GM19455 (cell line): ENCODE data around the gene C10orf71.

ENCODE experiments used
- ATAC-seq: cut with Tn5 transposase; IDR thresholded peaks from one replicate; pipeline ENCODE4 v1.9.1; 2021; ENCODE audit not compliant: unreplicated experiment

Gene C10orf71, protein sequence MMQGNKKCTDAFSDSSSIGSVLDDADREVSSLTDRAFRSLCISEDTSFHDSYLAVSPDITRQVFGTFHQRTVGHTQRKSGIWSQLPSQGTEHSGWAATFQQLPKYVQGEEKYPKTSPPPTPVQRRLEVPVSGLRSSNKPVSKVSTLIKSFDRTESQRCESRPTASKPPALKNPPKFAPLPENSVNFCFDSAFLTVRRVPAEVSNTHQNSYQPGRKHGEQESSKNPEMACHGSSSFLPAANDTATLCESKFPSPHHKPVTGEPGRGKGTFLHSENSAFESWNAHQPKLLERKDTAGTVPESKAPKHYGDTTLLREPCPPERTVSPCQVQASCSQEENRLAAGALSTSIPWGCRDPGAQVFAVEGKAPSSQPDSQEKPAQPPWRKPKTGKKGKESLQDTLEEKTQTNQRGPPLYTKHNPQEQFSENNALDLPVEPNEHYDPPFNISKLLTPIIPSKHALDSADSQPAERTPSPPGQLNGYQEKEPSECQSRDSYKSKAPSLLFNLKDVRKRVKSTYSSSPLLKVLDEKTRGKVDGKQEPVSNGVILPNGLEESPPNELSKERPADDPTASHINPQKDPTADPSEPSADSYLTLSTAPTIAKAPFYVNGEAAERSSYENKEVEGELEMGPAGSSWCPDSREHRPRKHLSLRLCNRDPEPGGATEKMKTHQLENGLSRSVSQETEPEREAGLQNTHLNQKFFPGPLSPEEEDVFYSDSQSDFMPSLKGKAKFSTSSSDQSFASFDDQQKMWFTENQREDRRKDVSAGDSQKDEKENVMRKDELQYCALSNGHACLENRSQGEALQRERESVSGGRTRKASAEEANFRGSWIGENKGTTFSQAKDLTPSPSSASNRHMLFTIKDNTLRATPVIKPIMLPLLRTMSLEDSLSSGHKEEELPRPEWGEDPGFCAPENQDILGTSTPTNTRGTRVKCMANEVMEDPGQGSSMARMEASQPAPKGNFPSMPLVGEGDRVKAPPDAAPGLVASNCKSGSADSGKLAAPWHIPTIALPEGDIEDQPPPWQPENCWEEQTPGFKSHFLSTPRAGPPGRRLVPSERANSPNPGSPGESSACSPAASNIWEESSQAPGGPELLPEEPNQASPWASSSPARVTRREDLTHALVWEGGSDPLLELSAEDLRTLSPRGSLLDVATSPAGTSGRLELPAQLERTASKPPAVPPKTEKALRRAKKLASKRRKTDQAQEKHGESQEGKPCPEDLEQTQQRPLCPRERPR (N-terminal part only)

DNA sequence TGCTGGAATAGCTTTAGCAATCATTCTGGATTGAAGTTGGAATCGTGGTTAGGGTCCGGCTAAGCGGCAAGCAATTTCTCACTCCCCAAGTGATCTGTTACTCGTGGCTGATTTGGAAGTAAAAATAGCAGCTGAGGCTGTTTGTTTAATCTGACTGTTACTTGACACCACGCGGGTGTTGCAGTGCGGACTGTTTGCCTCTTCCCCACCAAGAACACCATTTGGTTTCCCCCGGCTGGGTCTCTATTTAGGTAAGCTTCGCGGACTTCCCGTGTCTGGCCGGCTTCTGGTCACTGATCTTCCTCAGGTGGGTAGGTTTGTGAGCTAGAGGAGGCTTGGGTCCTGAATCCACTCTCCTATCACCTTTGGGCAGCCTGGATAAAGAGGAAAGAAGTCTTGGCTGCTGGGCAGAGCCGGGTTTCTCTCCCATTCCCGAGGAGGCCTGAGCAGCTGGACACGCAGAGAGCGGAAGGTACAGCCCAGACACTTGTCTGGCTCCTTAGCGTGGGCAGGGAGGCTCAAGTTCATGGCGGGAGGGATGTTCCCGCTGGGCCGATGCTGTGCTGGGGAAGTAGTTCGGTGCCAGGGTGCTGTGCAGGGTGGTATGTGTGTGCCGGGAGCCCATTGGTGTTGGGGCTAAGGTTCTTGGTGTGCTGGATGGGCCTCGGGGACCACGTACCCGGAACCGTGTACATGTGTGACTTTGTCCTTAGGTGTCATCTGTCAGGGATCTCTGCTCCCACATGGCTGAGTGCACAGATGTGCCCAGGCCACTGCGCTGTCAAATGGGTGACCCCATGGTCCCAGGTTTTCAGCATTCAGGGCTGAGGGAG is at the start of gene C10orf71:
TSS of gene C10orf71 (plus strand) at position 188 of the 833 bp plus-strand sequence. CDS start 23,376 bp downstream, outside the sequence.
- no peak for ATAC-seq

DNA sequence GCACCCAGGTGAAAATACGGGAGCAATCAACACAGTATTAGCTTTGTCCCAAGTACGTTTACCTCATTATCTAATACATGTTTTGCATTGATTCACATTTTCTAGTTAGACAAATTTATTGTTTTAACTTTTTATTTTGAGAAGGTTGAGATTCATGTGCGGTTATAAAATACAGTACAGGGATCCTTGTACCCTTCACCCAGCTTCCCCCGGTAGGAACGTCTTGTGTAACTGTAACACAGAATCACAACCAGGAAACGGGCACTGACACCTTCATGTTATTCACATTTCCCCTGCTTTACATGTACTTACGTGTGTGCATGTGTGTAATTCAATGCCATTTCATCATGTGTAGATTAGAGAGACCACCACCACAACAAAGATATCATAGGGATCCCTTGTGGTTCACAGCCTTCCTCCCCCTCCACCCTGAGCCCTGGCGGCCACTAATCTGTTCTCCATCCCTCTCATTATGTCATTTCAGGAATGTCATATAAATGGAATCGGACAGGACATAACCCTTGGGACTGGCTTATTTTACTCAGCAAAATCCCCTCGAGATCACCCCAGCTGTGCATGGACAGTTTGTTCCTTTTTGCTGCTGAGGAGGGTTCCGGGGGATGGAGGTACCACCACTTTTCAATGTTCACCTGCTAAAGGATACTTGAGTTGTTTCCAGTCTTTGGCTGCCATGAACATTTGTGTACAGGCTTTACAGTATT is 46.5 kb upstream of the C10orf71 start:
- no peak for ATAC-seq

DNA sequence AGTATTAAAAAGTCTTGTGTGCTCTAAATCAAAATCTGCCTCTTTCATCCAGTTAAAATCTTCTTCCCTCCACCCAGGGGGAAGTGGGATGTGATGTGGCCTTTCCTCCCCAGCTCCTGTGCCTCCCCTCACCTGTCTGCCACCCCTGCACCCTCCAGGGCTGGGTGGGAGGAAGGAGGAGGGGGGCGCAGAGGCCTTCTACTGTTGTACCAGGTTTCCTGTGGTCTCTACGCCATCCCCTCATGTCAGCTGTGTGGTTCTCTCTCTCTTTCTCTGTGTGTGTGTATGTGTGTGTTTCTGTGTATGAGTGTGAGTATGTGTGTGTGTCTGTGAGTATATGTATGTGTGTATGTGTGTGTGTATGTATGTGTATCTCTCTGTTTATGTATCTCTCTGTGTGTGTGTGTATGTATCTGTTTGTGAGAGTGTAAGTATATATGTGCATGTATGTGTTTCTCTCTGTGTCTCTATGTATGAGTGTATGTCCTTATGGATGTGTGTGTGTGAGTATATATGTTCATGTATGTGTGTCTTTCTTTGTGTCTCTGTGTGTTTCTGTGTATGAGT is 45.5 kb upstream of the C10orf71 start:
- no peak for ATAC-seq

DNA sequence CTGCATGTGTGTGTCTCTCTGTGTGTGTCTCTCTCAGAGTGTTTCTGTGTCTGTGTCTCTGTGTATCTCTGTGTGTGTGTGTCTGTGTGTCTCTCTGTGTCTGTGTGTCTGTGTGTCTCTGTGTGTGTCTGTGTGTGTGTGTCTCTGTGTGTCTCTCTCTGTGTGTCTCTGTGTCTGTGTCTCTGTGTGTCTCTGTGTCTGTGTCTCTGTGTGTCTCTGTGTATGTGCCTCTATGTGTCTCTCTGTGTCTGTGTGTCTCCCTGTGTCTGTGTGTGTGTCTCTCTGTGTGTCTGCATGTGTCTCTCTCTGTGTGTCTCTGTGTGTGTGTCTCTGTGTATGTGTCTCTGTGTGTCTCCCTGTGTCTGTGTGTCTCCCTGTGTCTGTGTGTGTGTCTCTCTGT is 44.8 kb upstream of the C10orf71 start:
- no peak for ATAC-seq

DNA sequence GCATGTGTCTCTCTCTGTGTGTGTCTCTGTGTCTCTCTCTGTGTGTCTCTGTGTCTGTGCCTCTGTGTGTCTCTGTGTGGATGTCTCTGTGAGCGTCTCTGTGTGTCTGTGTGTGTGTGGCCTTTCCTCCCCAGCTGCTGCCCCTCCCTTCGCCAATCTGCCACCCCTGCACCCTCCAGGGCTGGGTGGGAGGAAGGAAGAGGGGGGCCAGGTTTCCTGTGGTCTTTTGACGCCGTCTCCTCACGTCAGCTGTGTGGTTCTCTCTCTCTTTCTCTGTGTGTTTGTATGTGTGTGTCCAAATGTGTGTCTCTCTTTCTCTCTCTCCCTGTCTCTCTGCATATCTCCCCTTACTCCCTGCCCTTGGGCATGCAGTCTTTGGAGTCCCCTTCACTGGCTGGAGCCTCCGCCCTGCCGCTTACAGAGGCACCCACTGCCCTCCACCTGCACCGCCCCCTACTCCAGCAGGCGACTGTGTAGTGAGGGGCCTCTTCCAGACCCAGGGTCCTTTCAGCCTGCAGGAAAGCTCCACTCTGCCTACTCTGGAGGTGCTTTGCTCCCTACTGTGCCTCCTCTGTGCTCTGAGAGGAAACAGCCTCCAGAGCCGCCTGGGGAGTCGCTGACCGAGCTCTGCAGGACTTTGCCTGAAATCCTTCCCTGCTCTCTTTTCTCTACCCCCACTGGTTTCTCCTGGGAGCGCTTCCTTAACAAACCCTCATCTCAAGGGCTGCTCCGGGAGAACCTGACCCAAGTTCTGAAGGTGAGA is 44.2 kb upstream of the C10orf71 start:
- no peak for ATAC-seq

DNA sequence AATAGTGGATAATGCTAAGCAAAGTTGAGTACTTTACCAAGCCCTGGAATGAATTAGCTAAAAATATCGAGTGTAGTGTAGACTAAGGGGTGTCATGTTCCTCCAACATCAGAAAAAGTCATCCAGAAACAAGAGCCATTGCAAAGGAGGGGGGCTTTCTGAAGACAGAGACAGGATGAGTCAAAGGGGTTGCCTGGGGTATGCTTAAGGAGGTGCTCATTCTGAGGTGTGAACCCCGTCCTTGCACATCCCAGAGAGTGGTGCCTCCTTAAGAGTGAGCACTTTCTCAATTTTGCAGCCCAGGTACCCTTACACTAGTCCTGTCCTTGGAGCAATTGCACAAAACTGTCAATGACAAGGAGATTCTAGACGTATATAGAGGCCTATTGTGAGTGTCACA is 43.1 kb upstream of the C10orf71 start:
- no peak for ATAC-seq

DNA sequence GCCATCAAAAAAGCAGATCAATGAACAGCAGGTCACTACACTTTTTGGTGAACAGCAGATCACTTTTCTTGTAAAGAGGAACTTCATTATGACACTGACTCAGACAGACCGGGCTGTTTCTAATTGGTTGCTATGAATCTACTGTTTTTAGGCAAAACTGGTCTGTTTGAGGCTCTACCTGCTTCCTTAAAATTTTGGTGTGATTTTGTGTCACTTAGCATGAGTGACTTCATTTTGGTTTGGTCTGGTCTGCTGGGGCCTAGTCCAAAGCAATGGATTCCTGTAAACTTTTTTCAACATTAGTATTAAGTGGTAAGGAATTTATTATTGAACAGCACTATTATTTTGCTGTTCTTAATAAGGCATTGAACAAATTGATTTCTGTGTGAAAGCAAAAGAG is 41.8 kb upstream of the C10orf71 start:
- ATAC-seq: no peak

DNA sequence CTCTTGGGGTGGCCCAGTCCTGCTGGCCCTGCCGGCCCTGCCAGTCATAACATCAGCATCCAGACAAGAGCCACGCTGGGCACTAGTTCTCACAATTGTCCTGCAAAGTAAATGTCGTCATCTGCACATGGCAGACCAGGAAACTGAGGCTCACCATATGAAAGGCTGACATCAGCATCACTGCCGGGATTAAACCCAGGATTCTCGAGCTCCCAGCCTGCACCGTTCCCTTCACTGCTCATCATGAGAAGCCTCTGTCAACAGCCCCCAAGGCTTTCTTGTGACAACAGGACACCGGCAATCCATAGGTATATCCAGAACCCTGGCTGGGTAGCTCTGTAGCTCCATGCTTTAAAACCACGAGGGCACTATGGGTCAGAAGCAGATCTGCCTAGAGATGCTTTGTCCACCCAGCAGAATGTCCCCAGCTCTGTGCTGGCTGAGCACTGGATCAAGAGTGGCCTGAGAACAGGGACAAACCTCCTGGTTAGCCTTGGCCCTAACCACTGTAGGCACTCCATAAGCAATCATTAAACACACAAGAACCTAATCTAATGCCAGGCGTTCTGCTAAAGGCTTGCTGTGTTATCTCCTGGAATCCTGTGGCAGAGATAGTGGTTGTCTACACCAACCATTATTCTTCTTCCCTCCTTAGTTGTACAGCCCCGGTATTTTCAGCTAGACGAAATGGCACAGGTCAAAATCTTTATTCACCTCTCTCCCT is 41.2 kb upstream of the C10orf71 start:
- ATAC-seq: no peak

DNA sequence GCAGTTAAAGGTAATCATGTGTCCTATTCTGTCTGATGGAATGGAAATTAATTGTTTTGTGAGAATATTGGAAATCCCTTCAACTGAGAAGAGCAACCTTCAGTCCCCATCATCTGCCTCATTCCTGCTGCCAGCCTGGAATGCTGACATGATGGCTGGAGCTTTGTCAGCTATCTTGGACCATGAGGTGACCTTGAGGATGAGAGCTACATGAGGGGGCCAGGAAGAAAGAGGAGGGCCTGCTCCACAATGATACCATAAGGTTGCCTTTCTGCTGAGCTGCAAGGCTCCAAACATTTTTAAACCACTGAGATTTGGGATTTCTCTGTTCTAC is 40.7 kb upstream of the C10orf71 start:
- ATAC-seq: no peak

DNA sequence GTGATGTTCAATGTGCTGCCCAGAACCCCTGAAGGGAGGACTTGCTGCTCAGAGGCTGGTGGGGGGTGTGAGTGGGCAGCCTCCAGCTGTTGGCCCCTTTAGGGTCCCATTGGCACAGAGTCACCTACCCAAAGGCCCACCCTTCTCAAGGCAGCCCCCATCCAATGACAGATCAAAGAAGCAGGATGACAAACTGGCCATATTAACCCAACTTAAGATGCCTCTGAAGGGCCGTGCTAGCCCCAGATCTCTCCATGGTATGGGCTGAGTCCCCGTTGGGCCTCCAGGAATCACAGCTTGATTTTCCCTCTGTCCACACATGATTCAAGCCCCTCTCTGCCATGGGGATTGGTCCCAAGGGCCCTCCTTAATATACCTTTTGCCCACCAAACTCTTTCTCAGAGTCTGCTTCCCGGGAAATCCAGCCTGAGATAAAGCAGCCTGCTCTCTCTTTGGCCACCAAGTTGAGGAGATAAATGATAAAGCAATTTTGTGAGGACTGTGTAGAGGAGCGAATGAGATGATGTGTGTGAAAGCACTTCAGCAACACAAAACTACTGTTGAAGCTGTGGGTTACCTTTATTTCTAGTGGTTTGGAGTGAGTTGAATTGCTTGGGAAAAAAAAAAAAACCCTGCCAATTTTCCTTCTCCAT is 38.2 kb upstream of the C10orf71 start:
- no peak for ATAC-seq

DNA sequence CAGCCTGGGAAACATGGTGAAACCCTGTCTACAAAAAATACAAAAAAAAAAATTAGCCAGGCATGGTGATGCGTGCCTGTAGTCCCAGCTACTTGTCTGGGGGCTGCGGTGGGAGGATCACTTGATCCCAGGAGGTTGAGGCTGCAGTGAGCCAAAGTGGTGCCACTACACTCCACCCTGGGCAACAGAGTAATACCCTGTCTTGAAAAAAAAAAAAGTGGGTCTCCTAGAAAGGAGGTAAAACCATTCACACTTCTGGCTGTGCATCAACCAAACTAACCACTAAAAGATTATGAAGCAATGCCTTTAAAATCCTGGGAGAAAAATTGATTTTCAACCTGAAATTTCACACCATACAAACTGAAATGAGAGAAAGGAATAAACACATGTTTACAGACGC is 35.4 kb upstream of the C10orf71 start:
- ATAC-seq: no peak

DNA sequence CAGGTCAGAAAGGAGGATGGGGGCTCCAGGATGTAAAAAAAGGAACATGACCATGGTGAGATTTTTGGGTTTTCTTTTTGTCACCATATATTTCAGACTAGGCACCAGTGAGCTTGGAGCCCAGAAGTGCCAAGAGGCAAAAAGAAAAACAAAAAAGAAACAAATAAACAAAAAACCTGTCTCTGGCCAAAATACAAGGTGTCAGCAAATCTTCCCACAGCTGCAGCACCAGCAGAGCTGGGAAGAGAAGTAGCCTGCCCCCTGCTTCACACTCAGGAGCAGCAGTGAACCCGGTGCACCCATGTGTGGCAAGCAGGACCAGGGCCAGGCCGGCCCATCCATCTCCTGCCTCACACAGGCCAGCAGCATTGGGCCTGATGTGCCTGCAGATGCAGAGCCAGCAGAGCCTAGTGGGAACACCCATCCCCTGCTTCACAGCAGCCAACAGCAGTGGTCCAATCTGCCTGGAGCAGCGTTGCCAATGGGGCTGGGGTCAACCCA is 34.7 kb upstream of the C10orf71 start:
- ATAC-seq: no peak

DNA sequence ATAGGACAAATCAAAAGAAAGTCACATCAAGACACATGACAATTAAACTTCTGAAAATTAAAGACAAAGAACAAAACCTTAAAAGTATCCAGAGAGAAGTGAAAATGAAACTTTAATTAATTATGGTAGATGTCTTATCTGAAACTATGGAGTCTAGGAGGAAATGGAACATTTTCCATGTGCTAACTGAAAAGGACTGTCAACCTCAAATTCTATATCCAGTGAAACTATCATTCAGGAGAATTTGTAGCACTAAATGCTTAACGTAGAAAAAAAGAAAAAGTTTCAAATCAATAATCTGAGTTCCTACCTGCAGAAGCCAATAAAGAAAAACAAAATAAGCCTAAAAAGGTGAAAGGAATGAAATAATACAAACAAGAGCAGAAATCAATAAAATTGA is 33.1 kb upstream of the C10orf71 start:
- no peak for ATAC-seq

DNA sequence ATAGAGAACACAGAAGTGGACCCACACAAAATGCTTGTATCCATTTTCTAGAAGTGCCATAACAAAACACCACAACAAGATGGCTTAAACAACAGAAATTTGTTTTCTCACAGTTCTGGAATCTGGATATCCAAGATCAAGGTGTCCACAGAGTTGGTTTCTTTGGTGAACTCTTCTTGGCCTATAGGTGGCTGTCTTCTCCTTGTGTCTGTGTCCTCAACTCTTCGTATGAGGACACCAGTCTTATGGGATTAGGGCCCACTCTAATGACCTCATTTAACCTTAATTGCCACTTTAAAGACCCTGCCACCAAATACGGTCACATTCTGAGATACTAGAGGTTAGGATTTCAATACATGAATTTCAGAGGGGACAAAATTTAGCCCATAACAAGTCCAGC is 30.8 kb upstream of the C10orf71 start:
- no peak for ATAC-seq

DNA sequence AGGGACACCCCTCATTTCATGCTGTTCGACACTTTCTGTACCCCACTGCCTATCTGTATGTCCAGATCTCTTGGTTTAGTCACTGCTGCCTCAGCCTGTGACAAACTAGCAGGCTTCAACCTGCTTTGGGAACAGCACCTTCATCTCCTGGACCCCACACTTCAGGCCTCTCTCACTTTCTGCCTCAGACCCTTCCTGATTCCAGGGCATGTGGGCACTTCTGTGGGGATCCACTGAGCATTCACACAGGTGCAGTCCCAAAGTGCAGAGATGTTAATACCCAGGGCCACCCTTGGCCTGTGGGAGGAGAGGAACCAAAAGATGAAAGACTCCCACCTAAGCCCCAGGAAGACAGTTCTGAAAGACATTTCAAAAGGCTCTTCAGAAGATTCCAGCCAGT is 29.4 kb upstream of the C10orf71 start:
- no peak for ATAC-seq

DNA sequence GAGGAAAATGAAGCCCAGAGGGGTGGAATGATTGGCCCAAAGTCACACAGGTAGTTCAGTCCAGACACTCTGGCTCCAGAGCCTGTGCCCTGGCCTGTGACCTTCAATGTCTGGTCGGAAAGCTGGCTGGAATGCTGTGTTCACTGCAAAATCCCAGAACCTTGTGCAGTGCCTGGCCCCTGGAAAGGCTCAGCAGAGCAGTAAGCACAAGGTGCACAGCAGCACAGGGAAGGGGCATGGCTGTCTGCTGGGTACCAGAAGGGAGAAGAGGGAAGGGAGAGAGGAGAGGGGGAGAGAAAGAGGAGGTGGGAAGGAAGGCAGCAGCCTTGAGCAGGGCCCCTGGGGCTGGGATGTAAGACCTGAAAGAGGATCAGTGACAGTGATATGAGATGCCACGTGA is 28.4 kb upstream of the C10orf71 start:
- no peak for ATAC-seq

DNA sequence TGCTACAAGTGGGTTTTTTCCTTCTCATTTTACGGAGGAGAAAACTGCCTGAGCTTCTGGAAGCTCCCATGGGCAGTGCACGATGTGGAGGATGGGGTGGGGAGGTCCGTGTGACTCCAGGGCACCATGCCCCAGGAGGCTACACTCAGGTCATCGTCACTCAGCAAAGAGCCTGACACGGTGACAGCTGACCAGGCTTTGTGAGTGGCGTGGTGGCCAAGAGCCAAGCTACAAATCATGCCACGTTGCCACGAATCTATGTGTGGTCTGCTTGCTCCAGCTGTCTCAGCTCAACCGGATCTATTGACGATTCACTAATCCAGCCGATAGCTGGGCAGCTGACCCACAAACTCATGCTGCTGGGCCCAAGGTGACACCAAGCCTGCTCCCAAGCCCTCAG is 27.6 kb upstream of the C10orf71 start:
- ATAC-seq: no peak
